ENCODE results near the gene KIF3A. TPM values are rescaled to one million over a fixed set of nuclear protein-coding genes. Genes with fewer than 3 reads are reported as not detected.

KIF3A gene
- total RNA-seq, 1 donor from 2014 or later = 15.3 TPM

DNA sequence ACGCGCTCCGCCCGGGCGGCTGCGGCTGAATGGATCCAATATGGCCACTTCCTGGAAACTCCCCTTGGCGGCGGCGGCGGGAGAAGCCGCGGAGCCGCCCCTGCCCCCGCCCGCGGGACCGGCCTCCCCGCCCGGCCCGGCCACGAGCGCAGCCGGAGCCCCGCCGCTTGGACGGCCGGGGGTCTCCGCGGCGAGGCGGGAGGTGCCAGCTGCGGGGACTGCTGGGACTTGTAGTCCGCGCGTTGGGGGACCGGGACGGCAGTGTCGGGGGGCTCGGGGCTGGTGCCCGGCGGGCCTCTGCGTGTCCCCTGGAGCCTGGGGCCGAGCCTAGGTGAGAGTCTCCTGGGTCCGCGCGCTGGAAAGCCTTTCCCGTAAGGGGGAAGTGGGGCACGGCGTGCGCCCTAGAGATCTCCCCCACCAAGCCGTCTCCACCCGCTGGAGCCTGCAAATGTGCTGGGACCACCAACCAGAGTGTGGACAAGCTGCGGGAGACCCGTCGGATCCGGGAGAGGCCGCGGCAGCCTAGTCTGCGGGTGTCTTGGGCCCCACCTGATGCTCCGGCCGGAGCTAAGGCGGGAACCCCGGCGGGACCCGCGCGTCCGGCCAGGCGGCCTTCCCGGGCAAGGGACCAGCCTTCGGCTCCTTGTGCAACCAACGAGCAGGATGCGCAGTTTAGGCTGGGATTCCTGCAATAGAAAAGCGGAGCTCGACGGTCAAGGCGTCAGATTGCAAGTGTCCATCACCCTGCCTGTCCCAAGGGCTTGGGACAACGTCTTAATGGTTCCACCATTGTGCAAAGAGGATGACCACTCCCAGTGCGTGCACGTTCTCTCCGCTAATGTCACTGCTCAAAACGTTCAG, 40.1 kb upstream of the KIF3A start, which contains the start of gene SEPTIN8:
TSS of gene SEPTIN8 (minus strand) at position 31 of the 861 bp plus-strand sequence. CDS start 102 bp downstream, outside the sequence.
- peak within 1 kb of the TSS; percentile 64 for H3K27ac Mint-ChIP-seq (ENCODE audit: unreplicated experiment)
- DNase-seq (ENCODE audit: extremely low spot score, unreplicated experiment) = peak; percentile 87
- no peak for TF ChIP-seq CTCF (IDR thresholded peaks at IDR 0.05)

GRCh38 chr5:132776938-132777208, 39.5 kb upstream of the KIF3A start:
- no peak overlapping the region for H3K4me3 Mint-ChIP-seq (ENCODE audit: unreplicated experiment)
- no peaks in the 10 kb centered on the region for H3K9me3 Mint-ChIP-seq (ENCODE audit: unreplicated experiment)
- H3K27me3 Mint-ChIP-seq (ENCODE audit: unreplicated experiment) = no peaks in the 10 kb centered on the region
- no peak for DNase-seq (ENCODE audit: extremely low spot score, unreplicated experiment)
- H3K27ac Mint-ChIP-seq (ENCODE audit: unreplicated experiment) = no peak overlapping the region
- no peaks in the 10 kb centered on the region for H3K36me3 Mint-ChIP-seq (ENCODE audit: unreplicated experiment)
- H3K4me1 Mint-ChIP-seq (ENCODE audit: unreplicated experiment) = peaks cover 31% of the 10 kb centered on the region
- TF ChIP-seq CTCF (IDR thresholded peaks at IDR 0.05) = no peak

More for the DNA sequence above, 40.1 kb upstream of the KIF3A start, which contains the start of gene SEPTIN8:
- no peaks in the 10 kb centered on the region for H3K27me3 Mint-ChIP-seq (ENCODE audit: unreplicated experiment)
- H3K36me3 Mint-ChIP-seq (ENCODE audit: unreplicated experiment) = no peaks in the 10 kb centered on the region
- H3K4me1 Mint-ChIP-seq (ENCODE audit: unreplicated experiment) = peaks cover 26% of the 10 kb centered on the region
- no peaks in the 10 kb centered on the region for H3K9me3 Mint-ChIP-seq (ENCODE audit: unreplicated experiment)
- peak within 1 kb of the TSS; percentile 76 for H3K4me3 Mint-ChIP-seq (ENCODE audit: unreplicated experiment)

GRCh38 chr5:132776131-132776937, 39.0 kb upstream of the KIF3A start:
- H3K9me3 Mint-ChIP-seq (ENCODE audit: unreplicated experiment) = no peaks in the 10 kb centered on the region
- H3K27ac Mint-ChIP-seq (ENCODE audit: unreplicated experiment) = peak overlapping the region; percentile 64
- H3K4me1 Mint-ChIP-seq (ENCODE audit: unreplicated experiment) = peaks cover 35% of the 10 kb centered on the region
- H3K27me3 Mint-ChIP-seq (ENCODE audit: unreplicated experiment) = no peaks in the 10 kb centered on the region
- DNase-seq (ENCODE audit: extremely low spot score, unreplicated experiment) = no peak
- TF ChIP-seq CTCF (IDR thresholded peaks at IDR 0.05) = peak; percentile 16
- H3K4me3 Mint-ChIP-seq (ENCODE audit: unreplicated experiment) = peak overlapping the region; percentile 76
- H3K36me3 Mint-ChIP-seq (ENCODE audit: unreplicated experiment) = no peaks in the 10 kb centered on the region

DNA sequence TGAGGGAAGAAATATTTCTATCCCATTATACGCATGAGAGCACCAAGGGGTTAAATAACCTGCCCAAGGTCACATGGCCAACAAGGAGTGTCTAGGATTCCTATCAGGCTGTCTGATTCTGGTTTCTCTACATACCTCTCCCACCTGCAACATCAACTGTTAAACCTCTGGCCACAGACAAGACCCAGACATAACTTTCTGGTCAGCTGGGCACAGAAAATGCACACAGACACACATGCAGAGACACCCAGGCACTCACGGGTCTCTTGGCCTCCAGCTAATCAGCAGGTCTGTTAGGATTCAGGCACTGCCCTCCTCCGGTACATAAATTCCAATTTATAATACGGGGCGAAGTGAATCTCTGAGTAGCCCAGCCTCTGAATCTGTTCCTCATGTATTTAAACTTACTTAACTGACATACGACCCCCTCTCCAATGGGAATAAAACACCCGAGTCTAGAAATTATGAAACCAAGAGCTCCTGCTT, 38.2 kb upstream of the KIF3A start:
- H3K27ac Mint-ChIP-seq (ENCODE audit: unreplicated experiment) = peak overlapping the region; percentile 64
- TF ChIP-seq CTCF (IDR thresholded peaks at IDR 0.05) = no peak

DNA sequence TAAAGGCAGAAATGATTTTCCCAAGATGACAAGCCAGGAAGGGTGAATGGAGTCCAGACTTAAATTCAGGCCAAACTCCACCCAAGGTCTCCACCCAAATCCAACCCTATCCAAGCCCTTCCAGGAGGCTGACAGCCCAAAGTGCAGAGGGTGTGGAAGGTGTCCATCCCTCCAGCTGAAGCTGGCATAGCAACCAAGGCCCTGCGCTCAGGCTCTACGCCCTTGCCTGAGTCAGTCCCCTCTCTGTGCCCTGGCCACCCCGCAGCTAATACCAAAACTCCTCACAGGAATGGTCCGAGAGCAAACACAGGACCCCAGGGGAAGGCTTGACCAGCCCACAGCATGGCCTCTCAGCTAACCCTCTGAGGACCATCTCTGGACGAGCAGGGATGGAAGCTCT, 37.5 kb upstream of the KIF3A start:
- Mint-ChIP-seq H3K27me3 (ENCODE audit: unreplicated experiment) (no peaks in the 10 kb centered on the region), H3K9me3 (ENCODE audit: unreplicated experiment) (no peaks in the 10 kb centered on the region), H3K4me3 (ENCODE audit: unreplicated experiment) (no peak overlapping the region), H3K4me1 (ENCODE audit: unreplicated experiment) (peaks cover 40% of the 10 kb centered on the region), H3K27ac (ENCODE audit: unreplicated experiment) (no peak overlapping the region), H3K36me3 (ENCODE audit: unreplicated experiment) (no peaks in the 10 kb centered on the region)
- no peak for DNase-seq (ENCODE audit: extremely low spot score, unreplicated experiment)
- TF ChIP-seq CTCF (IDR thresholded peaks at IDR 0.05) = no peak

More for the DNA sequence above, 38.2 kb upstream of the KIF3A start:
- Mint-ChIP-seq H3K9me3 (ENCODE audit: unreplicated experiment) (no peaks in the 10 kb centered on the region), H3K4me1 (ENCODE audit: unreplicated experiment) (peaks cover 40% of the 10 kb centered on the region), H3K4me3 (ENCODE audit: unreplicated experiment) (peak overlapping the region; percentile 76), H3K36me3 (ENCODE audit: unreplicated experiment) (no peaks in the 10 kb centered on the region), H3K27me3 (ENCODE audit: unreplicated experiment) (no peaks in the 10 kb centered on the region)
- no peak for DNase-seq (ENCODE audit: extremely low spot score, unreplicated experiment)

All from osteocyte (in vitro differentiated cells).